HG03066 (cell line): ENCODE measurements around the gene MGMT.

Experiments used
- ATAC-seq: cut with Tn5 transposase; IDR thresholded peaks from one replicate; pipeline ENCODE4 v1.9.1; 2021; ENCODE audit warnings: low read depth; ENCODE audit not compliant: unreplicated experiment

The MGMT gene

GRCh38 chr10:129699722-129700340 lies 232.8 kb downstream of the MGMT start:
- no peak for ATAC-seq

- ATAC-seq: no peak
These were observed 235.6 kb downstream of the MGMT start for GRCh38 chr10:129702605-129703004.

GRCh38 chr10:129703287-129704137 lies 236.5 kb downstream of the MGMT start:
- no peak for ATAC-seq

GRCh38 chr10:129704225-129704624 lies 237.2 kb downstream of the MGMT start:
- ATAC-seq: no peak

- ATAC-seq: no peak
These were observed 237.9 kb downstream of the MGMT start for GRCh38 chr10:129704786-129705525.

- no peak for ATAC-seq
These were observed 238.6 kb downstream of the MGMT start for GRCh38 chr10:129705676-129706075.

GRCh38 chr10:129706081-129706480 lies 239.0 kb downstream of the MGMT start:
- no peak for ATAC-seq

GRCh38 chr10:129706523-129706922 lies 239.5 kb downstream of the MGMT start:
- no peak for ATAC-seq

- ATAC-seq: no peak
These were observed 240.7 kb downstream of the MGMT start for GRCh38 chr10:129707406-129708388.

GRCh38 chr10:129709101-129709500 lies 242.1 kb downstream of the MGMT start:
- ATAC-seq: no peak

- no peak for ATAC-seq
These were observed 242.8 kb downstream of the MGMT start for GRCh38 chr10:129709627-129710509.

GRCh38 chr10:129710510-129710847 lies 243.4 kb downstream of the MGMT start:
- ATAC-seq: no peak

GRCh38 chr10:129711291-129711690 lies 244.2 kb downstream of the MGMT start:
- no peak for ATAC-seq

- ATAC-seq: no peak
These were observed 245.0 kb downstream of the MGMT start for GRCh38 chr10:129712000-129712399.

GRCh38 chr10:129713659-129714265 lies 246.7 kb downstream of the MGMT start:
- ATAC-seq: no peak

GRCh38 chr10:129715805-129716204 lies 248.8 kb downstream of the MGMT start:
- no peak for ATAC-seq

- ATAC-seq: no peak
These were observed 249.2 kb downstream of the MGMT start for GRCh38 chr10:129716211-129716681.

- ATAC-seq: no peak
These were observed 249.8 kb downstream of the MGMT start for GRCh38 chr10:129716881-129717280.
